HG03060 (cell line): ENCODE data around the gene FHIP1B.
"Not testable (repeated sequence)": the region's sequence is repeated elsewhere in the genome, so short reads cannot be mapped to it uniquely, and the experiment has no call there.

Experiments used
- ATAC-seq: cut with Tn5 transposase; IDR thresholded peaks from one replicate; pipeline ENCODE4 v1.9.1; 2021; ENCODE audit warnings: low read depth, moderate number of reproducible peaks; ENCODE audit not compliant: unreplicated experiment

Gene FHIP1B

GRCh38 chr11:6234387-6235107, at the start of gene FHIP1B:
TSS of gene FHIP1B (minus strand) at chr11:6234636. CDS start at chr11:6224516, 10,120 bp downstream.
- ATAC-seq = peak; percentile 96

- ATAC-seq = no peak
Observed at GRCh38 chr11:6283453-6284023, 49.1 kb upstream of the FHIP1B start.

GRCh38 chr11:6280809-6281208, 46.4 kb upstream of the FHIP1B start:
- ATAC-seq = not testable (repeated sequence)

GRCh38 chr11:6273188-6273587, 38.8 kb upstream of the FHIP1B start:
- ATAC-seq = no peak

- no peak for ATAC-seq
Observed at GRCh38 chr11:6271598-6271997, 37.2 kb upstream of the FHIP1B start.

GRCh38 chr11:6270584-6271246, 36.3 kb upstream of the FHIP1B start:
- ATAC-seq = no peak

- ATAC-seq = no peak
Observed at GRCh38 chr11:6269994-6270393, 35.6 kb upstream of the FHIP1B start.

GRCh38 chr11:6268820-6269219, 34.4 kb upstream of the FHIP1B start:
- no peak for ATAC-seq

- ATAC-seq = no peak
Observed at GRCh38 chr11:6263662-6264061, 29.2 kb upstream of the FHIP1B start.

GRCh38 chr11:6260207-6260726, 25.8 kb upstream of the FHIP1B start:
- no peak for ATAC-seq

- no peak for ATAC-seq
Observed at GRCh38 chr11:6258571-6259081, 24.2 kb upstream of the FHIP1B start.

- ATAC-seq = no peak
Observed at GRCh38 chr11:6258141-6258540, 23.7 kb upstream of the FHIP1B start.

- ATAC-seq = peak; percentile 54
Observed at GRCh38 chr11:6253197-6253596, 18.8 kb upstream of the FHIP1B start.

- no peak for ATAC-seq
Observed at GRCh38 chr11:6251990-6252473, 17.6 kb upstream of the FHIP1B start.

- no peak for ATAC-seq
Observed at GRCh38 chr11:6251120-6251733, 16.8 kb upstream of the FHIP1B start.

GRCh38 chr11:6249770-6250555, 15.5 kb upstream of the FHIP1B start:
- ATAC-seq = no peak

GRCh38 chr11:6248897-6249296, 14.5 kb upstream of the FHIP1B start:
- not testable (repeated sequence) for ATAC-seq

GRCh38 chr11:6248248-6248647, 13.8 kb upstream of the FHIP1B start:
- no peak for ATAC-seq

GRCh38 chr11:6245536-6245935, 11.1 kb upstream of the FHIP1B start:
- ATAC-seq = no peak

- ATAC-seq = no peak
Observed at GRCh38 chr11:6241316-6241715, 6.9 kb upstream of the FHIP1B start.
